NCI-H226 (cell line): ENCODE measurements around the gene ANTKMT.
"Not testable (repeated sequence)": the region's sequence is repeated elsewhere in the genome, so short reads cannot be mapped to it uniquely, and the experiment has no call there.

Experiments used
- DNase-seq: peaks from one replicate; pipeline ENCODE4 v3.0.0-alpha.2; 2015

Gene ANTKMT

GRCh38 chr16:728890-729744, 8.2 kb downstream of the ANTKMT start:
- no peak for DNase-seq

DNA sequence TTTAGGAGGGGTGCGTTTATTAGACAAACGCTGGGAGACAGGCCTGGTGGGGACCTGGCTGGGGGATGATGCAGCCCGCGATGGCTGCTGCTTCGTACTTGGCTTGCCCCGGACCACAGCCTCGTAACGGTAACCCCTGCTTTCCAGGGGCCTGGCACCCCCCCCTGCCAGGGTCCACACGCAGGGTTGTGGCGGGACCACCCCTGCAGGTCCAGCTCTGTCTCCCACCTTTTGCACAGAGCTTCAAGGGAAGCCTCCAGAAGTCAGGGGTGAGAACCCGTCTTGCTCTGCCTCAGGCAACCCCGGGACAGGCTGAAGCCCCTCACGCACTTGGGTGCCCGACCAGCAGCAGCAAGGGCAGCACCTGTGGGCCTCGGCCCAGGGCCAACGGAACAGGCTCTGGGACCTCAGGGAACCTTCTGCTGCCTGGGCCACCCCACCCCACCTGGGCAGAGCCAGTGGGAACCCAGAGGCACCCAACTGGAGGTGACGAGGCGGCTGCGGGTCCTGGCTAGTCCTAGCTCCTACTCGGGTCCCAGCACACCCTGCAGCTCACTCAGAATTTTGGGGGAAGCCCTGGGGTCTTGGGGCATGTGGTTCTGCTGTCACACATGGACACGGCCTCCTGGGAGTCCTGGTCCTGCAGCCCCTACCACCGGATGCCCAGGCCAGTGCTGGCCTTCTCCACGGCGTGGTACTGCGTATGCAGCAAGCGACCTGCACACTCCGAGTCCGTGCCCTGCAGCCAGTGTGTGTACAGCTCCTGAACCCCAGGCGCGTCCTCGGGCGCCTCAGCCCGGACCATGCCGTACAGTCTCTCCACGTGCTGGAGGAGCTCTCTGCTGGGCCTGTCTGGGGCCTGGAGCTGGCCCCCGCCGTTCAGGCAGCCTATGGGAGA, 9.1 kb downstream of the ANTKMT start:
- no peak for DNase-seq

DNA sequence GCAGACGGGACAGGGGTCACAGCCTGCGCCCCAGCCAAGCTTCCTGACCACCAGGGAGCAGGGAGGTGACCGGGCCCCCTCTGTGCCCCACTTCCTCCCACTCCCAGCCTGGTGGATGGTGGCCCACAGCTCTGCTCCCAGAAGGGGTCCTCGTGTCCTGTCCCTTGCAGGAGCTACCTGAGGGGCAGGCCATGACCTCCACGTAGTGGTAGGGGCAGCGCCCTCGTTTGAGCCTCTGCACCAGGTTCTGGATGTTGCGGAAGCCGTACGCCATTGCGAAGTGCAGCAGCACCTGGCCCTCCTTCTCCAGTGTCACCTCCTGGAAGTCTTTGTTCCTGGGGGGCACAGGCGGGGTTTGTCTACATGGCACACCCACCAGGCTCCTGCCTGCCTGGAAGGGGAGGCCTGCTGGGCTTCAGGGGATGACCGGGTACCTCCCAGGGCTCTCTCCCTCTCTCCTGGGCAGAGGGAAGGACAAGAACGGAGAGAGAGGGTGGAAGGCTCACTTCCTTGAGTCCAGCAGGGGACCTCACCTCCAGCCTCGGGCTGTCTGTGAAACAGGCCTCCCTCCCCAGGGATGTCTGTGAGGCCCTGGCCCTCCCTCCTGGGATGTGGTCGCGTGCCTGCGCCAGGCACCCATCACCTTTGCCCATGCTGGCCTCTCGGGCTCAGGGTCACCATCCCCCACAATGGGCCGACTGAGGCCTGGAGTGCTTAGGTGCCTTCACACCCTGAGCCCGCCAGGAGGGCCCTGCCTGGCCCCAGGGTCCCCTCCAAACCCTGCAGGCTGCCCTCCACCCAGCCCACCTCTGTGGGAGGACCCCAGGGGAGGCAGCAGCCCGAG, 9.9 kb downstream of the ANTKMT start:
- DNase-seq: no peak

GRCh38 chr16:732332-732731, 11.4 kb downstream of the ANTKMT start:
- DNase-seq: no peak

DNA sequence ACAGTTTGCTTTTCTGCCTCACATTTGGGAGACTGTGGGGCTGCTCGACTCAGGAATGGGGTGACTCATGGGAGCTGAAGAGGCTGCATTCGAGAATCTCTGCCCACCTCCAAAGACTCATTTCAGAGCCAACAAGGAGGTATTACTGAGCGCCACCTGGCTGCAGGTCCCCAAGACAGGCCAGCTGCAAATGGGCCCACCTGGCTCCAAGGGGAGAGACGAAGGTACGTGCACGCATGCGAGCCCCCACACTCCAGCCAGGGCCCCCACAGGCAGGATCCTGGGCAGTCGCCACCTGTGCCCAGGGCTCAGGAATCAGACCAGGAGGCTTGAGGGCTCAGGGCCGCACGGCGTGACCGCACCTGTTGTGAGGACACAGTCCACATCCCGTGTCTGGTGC, 12.0 kb downstream of the ANTKMT start:
- DNase-seq: peak; percentile 18

DNA sequence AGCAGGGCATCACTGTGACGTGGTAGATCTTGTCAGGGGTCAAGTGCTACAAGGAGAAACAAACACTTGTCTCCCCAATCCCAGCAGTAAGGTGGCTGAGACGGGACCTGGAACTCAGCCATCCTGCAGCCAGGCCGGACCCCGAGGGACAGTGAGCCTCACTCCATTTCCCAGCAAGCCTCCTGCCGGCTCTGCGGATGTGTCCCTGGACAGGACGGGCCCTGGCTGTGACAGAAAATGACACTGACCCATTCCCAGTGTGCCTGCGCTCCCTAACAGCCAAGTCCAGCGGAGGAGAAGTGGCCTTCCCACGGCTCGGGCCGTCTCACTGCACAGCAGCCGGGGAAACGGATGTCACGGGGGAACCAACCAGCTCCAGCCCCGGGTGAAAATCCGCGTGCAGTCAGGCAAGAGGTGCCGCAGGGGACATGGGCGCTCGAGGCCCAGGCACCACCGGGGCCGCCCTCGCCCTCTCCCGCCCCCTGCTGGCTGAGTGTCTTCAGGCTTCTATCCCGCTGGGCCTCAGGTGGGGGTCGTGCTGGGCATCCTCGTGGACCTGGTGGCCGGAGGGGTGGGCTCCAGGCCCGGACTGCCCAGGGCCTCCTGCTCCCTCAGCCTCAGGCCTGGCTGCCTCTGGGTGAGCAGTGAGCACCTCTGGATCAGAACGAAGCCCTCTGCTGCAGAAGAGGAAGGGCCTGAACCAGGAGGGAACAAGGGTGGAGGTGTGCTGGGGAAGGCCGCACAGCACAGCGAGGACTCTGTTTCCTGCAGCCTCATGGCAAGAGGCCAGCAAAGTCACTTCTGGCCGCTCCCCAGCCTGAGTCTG, 12.6 kb downstream of the ANTKMT start:
- no peak for DNase-seq

GRCh38 chr16:734208-734980, 13.4 kb downstream of the ANTKMT start:
- no peak for DNase-seq

GRCh38 chr16:734981-735881, 14.3 kb downstream of the ANTKMT start:
- DNase-seq: no peak

DNA sequence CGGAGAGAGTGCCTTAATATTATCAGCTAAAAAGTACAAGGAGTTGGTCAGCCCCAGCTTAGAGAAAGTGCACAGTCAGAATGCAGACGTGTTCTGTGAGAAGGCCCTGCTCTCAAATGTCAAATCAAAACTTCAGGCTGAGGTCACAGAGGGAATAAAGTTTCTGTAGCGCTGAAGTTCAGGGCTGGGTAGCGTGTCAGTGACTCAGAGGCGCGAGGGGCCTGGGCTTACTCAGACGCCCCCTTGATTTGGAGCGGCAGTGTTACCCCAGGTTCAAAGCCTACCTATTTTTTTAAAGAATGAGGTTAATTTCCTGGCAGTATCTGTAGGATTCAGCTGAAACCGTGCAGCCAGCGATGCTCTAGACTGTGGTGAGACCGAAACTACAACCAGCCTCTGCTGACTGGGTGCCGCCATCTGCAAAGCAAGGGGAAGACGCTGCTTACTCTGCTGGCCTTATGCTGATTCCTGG, 15.1 kb downstream of the ANTKMT start:
- DNase-seq: no peak

DNA sequence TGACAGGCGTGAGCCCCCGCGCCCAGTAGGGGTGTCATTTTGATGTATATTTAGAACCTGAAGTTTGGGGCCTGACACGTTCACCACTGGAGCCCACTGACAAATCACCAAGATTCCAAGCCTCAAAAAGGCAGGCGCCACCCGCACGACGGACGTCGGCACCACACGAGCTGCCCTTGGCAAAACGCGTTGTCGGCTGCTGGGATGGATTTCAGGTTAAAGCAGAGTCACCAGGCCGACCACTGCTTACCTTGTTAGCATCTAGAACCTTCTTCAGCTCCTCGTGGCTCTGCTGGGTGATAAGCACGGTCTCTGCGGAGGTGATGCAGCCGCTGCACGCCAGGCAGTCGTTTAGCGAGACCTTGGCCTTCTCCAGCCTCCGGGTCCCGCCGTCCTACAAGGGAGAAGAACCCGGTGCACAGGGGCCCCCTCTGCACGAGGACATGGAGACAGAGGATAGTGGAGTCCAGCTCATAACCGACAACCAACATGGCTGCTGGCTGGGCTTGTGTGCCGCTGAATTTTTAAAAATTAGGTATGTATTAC, 16.1 kb downstream of the ANTKMT start:
- DNase-seq: no peak

- no peak for DNase-seq
These were observed 18.9 kb downstream of the ANTKMT start for GRCh38 chr16:739560-740458.

DNA sequence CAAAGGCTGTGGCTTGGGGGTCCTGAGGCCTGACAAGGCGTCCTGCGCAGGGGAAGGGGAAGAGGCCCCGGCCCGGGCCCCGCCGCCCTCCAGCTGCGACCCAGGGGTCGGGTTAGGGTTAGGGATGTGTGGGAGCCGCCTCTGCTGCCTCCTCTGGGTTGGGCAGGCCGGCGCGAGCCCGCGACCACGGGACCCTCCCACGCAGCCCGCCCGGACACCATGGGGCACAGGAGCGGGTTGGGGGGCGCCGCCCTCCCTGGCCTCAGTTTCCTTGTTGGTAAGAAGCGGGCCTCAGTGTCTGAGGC, 19.5 kb downstream of the ANTKMT start:
- no peak for DNase-seq

GRCh38 chr16:740764-741505, 20.0 kb downstream of the ANTKMT start, which contains the start of gene CIAO3:
TSS of gene CIAO3 (minus strand) at chr16:740997. CDS start at chr16:740985, 12 bp downstream.
- peak; percentile 89 for DNase-seq

DNA sequence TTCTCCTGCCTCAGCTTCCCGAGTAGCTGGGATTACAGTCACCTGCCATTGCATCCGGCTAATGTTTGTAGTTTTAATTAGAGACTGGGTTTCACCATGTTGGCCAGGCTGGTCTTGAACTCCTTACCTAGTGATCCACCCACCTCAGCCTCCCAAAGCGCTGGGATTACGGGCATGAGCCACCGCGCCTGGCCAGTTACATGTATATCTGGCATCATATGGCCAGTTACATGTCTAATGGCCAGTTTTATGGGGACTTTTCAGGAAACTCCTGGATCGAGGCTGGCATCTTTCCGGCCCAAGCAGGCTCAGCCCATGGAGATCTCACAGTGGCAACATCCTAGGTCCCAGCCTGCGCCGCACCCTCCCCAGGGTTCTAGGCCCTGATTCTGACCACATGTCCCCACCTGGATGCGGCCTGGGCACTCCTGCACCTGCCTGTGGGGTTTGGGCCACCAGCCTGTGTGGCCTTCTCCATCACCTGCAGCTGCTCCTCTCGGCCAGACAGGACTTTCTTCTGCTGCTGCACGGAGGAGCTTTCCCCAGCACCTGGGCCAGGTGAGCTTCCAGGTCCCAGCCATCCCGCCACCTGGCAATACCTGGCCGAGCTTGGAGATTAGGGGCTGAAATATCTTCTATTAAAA, 21.2 kb downstream of the ANTKMT start:
- no peak for DNase-seq

GRCh38 chr16:742894-743293, 21.9 kb downstream of the ANTKMT start:
- DNase-seq: not testable (repeated sequence)

DNA sequence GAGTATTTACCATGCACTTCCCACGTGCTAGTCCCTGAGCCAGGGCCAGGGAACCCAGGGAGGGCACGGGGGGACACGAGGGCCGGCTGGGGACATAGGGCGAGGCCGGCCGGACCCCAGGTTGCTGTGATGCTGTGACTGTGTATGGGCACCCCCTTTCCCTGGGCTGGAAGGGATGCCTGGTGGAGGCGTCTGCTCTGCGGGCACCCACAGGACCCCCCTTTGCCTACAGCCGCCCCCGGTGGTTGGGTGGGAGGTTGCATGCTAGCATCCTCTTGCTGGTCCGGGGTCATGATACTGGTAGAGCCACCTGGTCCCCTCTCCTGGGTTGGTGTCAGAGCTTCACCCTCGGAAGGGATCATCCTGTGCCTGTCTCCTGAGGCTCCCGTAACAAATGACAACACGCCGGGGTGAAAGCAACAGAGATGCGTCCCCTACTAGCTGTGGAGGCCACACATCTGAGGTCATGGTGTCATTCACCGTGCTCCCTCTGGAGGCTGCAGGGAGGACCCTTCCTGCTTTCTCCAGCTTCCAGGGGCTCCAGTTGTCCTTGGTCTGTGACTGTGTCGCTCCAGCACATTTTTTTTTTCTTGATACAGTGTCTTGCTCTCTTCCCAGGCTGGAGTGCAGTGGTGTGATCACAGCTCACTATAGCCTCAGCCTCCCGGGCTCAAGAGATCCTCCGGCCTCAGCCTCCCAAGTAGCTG, 23.0 kb downstream of the ANTKMT start:
- DNase-seq: no peak

- peak; percentile 37 for DNase-seq
These were observed 24.8 kb downstream of the ANTKMT start for GRCh38 chr16:745739-746138.
